GM20000 (cell line): ENCODE measurements around the gene FZD2.
"Not testable (repeated sequence)": the region's sequence is repeated elsewhere in the genome, so short reads cannot be mapped to it uniquely, and the experiment has no call there.

ENCODE experiments used
- DNase-seq: peaks from one replicate; pipeline ENCODE4 v3.0.0; 2012; ENCODE audit warnings: low spot score
- TF ChIP-seq, protein P1 (sequence below): IDR thresholded peaks from 2 replicates; pipeline ENCODE4 v1.5.1; 2012; ENCODE audit warnings: mild to moderate bottlenecking, control low read depth; ENCODE audit errors: extremely low read depth, missing control alignments

Gene FZD2

DNA sequence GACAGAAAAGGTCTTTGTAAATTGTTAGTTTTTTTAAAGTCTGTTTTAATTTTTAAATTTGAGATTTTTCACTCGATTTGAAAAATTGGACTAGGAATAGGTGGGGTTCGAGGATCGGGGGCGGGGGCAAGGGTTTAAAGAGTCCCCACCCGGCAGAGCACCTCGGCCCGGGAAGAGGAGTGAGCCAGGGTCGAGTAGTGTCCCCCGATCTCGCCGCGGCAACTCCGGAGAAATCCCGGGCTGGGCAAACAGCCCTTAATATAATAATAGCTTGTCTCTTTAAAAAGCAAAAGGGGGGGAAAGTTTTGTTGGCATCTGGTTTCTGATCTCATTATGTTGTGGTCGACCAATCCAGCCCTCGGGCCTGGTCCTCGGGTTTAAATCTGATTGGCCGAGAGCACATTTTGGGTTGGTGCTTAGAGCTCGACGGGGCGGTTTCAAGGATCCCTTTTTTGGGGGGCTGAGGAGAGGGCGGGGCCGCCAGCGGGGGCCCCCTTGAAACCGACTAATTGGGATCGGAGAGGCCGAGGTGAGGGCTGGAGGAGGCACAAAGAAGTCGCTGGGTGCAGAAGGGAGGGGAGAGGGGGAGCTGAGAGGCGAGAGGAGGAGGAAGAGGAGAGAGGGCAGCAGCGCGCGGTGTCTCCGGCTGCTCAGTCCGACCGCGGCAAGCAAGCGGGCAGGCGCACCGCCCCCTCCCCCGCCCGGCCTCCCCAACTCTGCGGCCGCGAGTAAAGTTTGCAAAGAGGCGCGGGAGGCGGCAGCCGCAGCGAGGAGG, at the start of gene FZD2:
Gene FZD2, plus strand, starts transcription at position 653 of the 775 bp plus-strand sequence. CDS start 205 bp downstream, outside the sequence.
- peak; percentile 93 for DNase-seq
- TF ChIP-seq, protein P1, sequence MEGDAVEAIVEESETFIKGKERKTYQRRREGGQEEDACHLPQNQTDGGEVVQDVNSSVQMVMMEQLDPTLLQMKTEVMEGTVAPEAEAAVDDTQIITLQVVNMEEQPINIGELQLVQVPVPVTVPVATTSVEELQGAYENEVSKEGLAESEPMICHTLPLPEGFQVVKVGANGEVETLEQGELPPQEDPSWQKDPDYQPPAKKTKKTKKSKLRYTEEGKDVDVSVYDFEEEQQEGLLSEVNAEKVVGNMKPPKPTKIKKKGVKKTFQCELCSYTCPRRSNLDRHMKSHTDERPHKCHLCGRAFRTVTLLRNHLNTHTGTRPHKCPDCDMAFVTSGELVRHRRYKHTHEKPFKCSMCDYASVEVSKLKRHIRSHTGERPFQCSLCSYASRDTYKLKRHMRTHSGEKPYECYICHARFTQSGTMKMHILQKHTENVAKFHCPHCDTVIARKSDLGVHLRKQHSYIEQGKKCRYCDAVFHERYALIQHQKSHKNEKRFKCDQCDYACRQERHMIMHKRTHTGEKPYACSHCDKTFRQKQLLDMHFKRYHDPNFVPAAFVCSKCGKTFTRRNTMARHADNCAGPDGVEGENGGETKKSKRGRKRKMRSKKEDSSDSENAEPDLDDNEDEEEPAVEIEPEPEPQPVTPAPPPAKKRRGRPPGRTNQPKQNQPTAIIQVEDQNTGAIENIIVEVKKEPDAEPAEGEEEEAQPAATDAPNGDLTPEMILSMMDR, result no peak

DNA sequence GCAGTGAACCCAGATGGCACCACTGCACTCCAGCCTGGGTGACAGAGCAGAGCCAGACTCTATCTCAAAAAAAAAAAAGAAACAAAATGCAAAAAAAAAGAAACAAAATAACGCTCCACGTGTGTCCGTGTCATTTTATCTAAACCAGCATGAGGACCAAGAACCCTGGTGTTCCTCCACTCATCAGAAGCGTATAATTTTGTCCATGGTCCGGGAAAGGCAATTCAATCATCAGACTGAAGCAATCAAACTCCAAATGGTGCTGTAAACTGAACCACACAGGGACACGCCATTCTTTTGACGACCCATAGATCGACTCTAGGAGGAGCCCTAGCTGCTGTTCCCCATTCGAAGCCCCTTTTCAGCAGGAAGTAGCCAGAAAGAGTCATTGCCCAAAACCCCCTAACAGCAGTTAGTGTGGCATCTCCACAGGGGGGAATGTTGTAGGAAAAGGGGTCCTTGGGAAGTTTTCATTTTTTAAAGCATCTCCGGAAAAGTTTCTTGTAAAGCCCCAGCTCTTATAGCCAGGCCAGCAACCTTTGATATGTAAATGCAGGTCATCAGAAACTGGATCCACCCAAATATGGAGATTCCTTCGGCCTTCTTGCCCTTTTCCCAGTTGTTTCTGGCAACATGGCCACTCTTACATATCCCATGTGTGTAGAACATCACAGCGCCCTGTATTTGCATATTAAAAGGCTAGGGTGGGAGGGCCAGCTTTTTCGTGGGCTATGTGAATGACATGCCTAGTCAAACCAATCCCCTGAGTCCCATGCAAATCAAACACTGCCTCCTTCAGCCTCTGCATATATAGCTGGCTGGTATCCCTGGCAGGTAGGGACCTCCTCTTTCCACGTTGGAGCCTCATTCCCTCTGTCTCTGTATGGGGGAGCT, 45.8 kb upstream of the FZD2 start:
- DNase-seq, result not testable (repeated sequence)

DNA sequence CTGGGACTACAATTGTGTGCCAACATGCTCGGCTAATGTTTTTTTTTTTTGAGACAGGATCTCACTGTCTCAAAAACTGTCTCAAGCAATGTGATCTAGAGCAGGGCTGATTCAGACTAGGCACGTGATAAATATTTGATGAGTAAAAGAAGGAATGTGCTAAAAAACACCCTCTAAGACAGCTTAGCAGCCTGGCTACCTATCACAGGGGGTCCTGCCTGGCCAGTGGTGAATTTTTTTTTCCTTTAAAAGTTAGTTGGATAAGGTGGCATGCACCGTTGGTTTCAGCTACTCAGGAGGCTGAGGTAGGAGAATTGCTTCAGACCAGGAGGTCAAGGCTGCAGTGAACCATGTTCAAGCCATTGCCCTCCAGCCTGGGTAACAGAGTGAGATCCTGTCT, 39.3 kb upstream of the FZD2 start:
- no peak for DNase-seq
- TF ChIP-seq, protein P1, result no peak

DNA sequence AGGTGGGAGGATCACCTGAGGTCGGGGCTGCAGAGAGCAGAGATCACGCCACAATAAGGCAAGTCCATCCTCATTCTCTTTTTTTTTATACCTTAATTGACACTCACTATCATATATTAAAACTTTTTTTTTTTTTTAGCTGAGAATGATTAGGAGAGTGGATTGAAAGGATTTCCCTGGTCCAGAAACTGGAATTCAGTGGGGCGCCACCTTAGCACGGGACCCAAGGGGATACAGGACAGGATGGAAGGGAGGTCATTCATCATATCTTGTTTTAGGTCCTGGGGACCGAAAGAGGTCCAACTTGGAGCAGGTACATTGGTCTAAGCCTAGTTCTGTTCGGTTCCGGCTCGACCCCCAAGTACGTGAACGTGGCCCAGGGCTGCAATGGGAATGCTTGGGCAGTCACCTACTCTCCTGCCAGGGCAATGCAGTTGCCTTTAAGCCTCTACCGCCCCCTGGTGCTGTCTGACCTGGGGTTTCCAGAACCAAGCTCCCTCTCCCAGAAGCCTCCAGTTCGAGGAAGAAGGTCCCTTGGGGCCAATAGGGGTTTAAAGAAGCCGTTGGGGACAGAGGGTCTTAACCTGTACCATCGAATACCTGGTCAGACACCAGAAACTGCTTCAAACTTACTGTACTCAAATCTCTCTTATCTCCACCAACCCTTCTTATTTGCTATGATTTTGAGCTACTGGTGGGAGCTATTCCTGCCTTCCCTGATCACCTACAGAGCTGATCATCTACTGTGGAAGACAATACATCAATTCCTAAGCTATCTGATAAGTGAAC, 34.2 kb upstream of the FZD2 start:
- TF ChIP-seq, protein P1, result peak; percentile 67
- peak; percentile 85 for DNase-seq

DNA sequence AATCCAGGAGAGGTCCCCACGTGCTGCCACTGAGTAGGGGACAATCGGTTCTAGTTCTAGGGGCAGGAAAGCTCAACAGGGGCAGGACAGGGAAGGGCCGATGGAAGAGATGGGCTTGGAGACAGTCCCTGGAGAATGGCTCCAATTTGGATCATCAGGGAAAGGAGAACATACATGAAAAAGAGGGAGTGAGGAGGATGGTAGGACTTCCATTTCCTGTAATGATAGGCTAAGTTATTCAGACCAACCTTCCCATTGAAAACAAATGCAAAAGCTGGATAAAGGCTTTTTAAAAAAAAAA, 33.7 kb upstream of the FZD2 start:
- TF ChIP-seq, protein P1, result no peak
- DNase-seq, result no peak

DNA sequence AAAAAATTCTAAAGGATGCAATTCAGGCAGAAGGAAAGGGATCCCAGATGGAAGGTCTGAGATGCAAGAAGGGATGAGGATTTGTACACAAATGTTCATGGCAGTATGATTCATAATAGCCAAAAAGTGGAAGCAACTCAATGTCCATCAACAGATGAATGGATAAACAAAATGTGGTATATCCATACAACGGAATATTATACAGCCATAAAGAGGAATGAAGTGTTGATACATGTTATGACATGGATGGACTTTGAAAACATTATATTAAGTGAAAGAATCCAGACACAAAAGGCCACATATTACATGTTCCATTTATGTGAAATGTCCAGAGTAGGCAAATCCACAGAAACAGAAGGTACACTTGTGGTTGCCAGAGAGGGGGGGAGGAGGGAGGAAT, 30.2 kb upstream of the FZD2 start:
- TF ChIP-seq, protein P1, result no peak

DNA sequence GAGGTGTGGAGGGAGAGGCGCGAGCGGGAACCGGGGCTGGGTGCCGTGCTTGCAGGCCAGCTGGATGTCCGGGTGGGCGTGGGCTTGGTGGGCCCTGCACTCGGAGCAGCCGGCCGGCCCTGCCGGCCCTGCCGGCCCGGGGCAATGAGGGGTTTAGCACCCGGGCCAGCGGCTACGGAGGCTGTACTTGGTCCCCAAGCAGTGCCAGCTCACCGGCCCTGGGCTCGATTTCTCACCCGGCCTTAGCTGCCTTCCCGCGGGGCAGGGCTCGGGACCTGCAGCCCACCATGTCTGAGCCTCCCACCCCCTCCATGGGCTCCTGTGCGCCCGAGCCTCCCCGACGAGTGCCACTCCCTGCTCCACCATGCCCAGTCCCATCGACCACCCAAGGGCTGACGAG, 29.3 kb upstream of the FZD2 start:
- DNase-seq, result no peak
- TF ChIP-seq, protein P1, result no peak

More for the DNA sequence above, 30.2 kb upstream of the FZD2 start:
- no peak for DNase-seq
